Muscle of leg (tissue), 11 donors: ENCODE data around the gene ANKHD1. TPM values are rescaled to one million over a fixed set of nuclear protein-coding genes. Genes with fewer than 3 reads are reported as not detected.

Experiments used
- DNase-seq: peaks from one replicate; pipeline ENCODE4 v3.0.0; 2013
- H3K27ac ChIP-seq: one replicate; pipeline ENCODE4 v1.5.1; 2013; ENCODE audit warnings: mild to moderate bottlenecking, low read length, control low read depth
- H3K27me3 ChIP-seq: one replicate; pipeline ENCODE4 v1.6.1; 2013; ENCODE audit warnings: low read length; ENCODE audit not compliant: control insufficient read depth, insufficient read depth
- H3K36me3 ChIP-seq: one replicate; pipeline ENCODE4 v1.6.1; 2013; ENCODE audit warnings: low read length; ENCODE audit not compliant: control insufficient read depth, insufficient read depth
- H3K4me1 ChIP-seq: one replicate; pipeline ENCODE4 v1.6.1; 2013; ENCODE audit warnings: low read length; ENCODE audit not compliant: control insufficient read depth, insufficient read depth
- H3K4me3 ChIP-seq: one replicate; pipeline ENCODE4 v1.5.1; 2013; ENCODE audit warnings: low read length, control low read depth
- H3K9me3 ChIP-seq: replicated peaks from 2 replicates; pipeline ENCODE4 v1.6.1; 2013; ENCODE audit warnings: low read depth, low read length; ENCODE audit not compliant: control insufficient read depth
- WGBS: methylation state at CpG from one replicate; pipeline ENCODE4 v1.1.5; 2013; ENCODE audit warnings: missing lambda C conversion rate; ENCODE audit not compliant: insufficient coverage; 5-methylcytosine and 5-hydroxymethylcytosine counted together
- polyA plus RNA-seq, 8 donors: library from polyadenylated mRNA; unstranded; fragments of 120-200 nt; gene quantifications; one replicate each; pipeline versions ENCODE4 v1.2.1 to v1.2.3, GENCODE V29; 2013; ENCODE audit warnings: inconsistent platforms in 1 of 8, low replicate concordance in 1 of 8; ENCODE audit not compliant: insufficient read length in 8 of 8, insufficient read depth in 1 of 8
- total RNA-seq: library from RNA; stranded (reverse); fragments of 120-200 nt; gene quantifications from one replicate; pipeline ENCODE4 v1.2.4, GENCODE V29; 2013

ANKHD1 gene
- total and polyA plus RNA-seq, 9 donors, result 49.8 to 73.2 (median 59.6) TPM

DNA sequence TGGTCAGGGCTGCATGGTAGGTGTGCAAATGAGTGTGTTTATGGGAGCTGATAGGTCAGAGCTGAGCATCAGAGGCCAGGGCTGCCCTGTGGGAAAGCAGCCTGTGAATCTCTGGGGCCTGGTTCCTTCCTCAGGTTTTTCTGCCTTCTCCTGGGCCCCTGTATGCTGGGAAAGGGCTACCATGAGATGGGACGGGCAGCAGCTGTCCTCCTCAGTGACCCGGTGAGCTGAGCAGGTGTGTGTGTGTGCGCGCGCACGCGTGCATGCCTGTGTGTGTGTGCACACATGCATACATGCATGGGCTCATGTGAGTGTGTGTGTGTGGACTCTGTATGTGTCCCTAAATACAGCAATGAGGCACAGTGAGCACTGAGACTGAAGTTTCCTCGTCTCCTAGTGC lies 39.3 kb upstream of the ANKHD1 start:
- Histone ChIP-seq H3K27me3 (no peaks in the 10 kb centered on the region), H3K4me3 (no peak overlapping the region), H3K36me3 (no peaks in the 10 kb centered on the region), H3K9me3 (no peaks in the 10 kb centered on the region), H3K27ac (no peak overlapping the region), H3K4me1 (peaks cover 11% of the 10 kb centered on the region)
- DNase-seq, result no peak
- 87% methylated on average over 8 of the region's 8 CpGs for WGBS

DNA sequence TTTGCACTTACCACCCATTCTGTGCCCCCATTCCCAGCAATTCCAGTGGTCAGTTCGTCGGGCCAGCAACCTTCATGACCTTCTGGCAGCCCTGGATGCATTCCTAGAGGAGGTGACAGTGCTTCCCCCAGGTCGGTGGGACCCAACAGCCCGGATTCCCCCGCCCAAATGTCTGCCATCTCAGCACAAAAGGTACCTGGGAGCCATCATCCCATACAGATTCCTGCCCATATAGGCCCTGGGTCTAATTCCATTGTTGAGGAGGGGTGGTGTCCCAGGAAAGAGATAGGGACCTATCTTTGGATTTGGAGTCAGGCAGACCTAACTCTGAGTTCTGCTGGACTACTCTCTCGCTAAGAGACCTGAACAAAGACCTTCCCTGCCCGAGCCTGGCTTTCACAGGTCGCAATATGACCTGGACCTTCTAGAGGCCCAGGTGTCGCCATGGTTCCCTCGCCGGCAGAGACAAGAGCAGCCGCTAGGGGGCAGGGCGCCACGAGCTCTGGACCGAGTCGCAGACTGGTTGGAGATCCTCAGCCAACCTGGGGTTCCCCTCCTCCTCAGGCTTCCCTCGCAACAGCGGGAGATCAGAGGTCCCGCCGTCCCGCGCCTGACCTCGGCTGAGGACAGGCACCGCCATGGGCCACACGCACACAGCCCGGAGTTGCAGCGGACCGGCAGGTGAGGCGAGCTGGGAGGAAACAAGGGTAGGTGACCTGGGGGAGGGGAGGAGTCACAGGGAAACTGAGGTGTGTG lies 38.6 kb upstream of the ANKHD1 start:
- Histone ChIP-seq H3K9me3 (no peaks in the 10 kb centered on the region), H3K27ac (no peak overlapping the region), H3K27me3 (no peaks in the 10 kb centered on the region), H3K36me3 (no peaks in the 10 kb centered on the region), H3K4me1 (peaks cover 7% of the 10 kb centered on the region), H3K4me3 (no peak overlapping the region)
- peak; percentile 59 for DNase-seq
- 9% methylated on average over 22 of the region's 29 CpGs for WGBS

DNA sequence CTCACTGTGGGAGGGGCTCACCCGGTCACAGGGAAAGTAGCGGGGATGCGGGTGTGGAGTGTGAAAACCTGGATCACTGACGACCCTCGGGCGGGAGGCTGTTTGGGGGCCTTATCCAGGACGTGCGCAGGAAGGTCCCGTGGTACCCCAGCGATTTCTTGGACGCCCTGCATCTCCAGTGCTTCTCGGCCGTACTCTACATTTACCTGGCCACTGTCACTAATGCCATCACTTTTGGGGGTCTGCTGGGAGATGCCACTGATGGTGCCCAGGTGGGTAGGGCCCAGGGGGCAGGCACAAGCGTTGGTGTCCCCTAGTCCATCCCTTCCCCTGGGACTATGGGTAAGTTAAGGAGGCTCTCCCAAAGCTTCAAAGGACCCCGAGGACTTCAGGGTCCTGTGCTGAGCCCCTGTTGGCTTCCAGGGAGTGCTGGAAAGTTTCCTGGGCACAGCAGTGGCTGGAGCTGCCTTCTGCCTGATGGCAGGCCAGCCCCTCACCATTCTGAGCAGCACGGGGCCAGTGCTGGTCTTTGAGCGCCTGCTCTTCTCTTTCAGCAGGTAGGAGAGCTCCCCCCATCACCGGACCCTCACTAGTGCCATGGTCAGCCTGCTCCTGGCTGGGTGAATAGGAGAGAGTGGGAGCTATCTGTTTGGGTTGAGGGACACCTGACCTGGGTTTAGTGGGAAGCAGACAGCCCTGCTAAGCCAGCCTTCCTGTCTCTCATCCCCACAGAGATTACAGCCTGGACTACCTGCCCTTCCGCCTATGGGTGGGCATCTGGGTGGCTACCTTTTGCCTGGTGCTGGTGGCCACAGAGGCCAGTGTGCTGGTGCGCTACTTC lies 37.8 kb upstream of the ANKHD1 start:
- H3K36me3 ChIP-seq, result no peaks in the 10 kb centered on the region
- H3K27me3 ChIP-seq, result no peaks in the 10 kb centered on the region
- no peaks in the 10 kb centered on the region for H3K9me3 ChIP-seq
- 43% methylated on average over 12 of the region's 20 CpGs for WGBS
- no peak overlapping the region for H3K27ac ChIP-seq
- peaks cover 7% of the 10 kb centered on the region for H3K4me1 ChIP-seq
- no peak overlapping the region for H3K4me3 ChIP-seq
- no peak for DNase-seq

GRCh38 chr5:140364472-140364765 lies 37.2 kb upstream of the ANKHD1 start:
- Histone ChIP-seq H3K27me3 (no peaks in the 10 kb centered on the region), H3K9me3 (no peaks in the 10 kb centered on the region), H3K27ac (no peak overlapping the region), H3K4me1 (peaks cover 7% of the 10 kb centered on the region), H3K4me3 (no peak overlapping the region), H3K36me3 (no peaks in the 10 kb centered on the region)
- WGBS, result no CpG with 5 or more reads among the region's 3 CpGs
- no peak for DNase-seq

GRCh38 chr5:140365282-140365681 lies 36.4 kb upstream of the ANKHD1 start:
- H3K9me3 ChIP-seq, result no peaks in the 10 kb centered on the region
- peaks cover 7% of the 10 kb centered on the region for H3K4me1 ChIP-seq
- no peak for DNase-seq
- no peaks in the 10 kb centered on the region for H3K27me3 ChIP-seq
- no peak overlapping the region for H3K4me3 ChIP-seq
- no peaks in the 10 kb centered on the region for H3K36me3 ChIP-seq
- H3K27ac ChIP-seq, result no peak overlapping the region
- 100% methylated on average over 1 of the region's 3 CpGs for WGBS

DNA sequence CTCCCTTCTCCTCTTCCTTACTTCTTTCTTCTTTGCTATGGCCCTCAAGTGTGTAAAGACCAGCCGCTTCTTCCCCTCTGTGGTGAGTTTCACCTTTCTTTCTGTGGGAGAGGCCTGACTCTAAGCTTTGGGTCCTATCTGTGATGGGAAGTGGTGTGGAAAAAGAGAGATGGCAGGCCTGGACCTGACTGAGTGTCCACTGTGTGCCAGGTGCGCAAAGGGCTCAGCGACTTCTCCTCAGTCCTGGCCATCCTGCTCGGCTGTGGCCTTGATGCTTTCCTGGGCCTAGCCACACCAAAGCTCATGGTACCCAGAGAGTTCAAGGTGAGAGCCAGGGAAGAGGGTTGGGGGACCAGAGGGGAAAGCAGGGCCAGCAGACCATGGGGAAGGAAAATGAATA lies 35.7 kb upstream of the ANKHD1 start:
- WGBS, result 83% methylated on average over 3 of the region's 4 CpGs
- no peak overlapping the region for H3K27ac ChIP-seq
- H3K36me3 ChIP-seq, result no peaks in the 10 kb centered on the region
- no peaks in the 10 kb centered on the region for H3K27me3 ChIP-seq
- H3K4me3 ChIP-seq, result no peak overlapping the region
- no peak for DNase-seq
- H3K4me1 ChIP-seq, result peaks cover 7% of the 10 kb centered on the region
- no peaks in the 10 kb centered on the region for H3K9me3 ChIP-seq

DNA sequence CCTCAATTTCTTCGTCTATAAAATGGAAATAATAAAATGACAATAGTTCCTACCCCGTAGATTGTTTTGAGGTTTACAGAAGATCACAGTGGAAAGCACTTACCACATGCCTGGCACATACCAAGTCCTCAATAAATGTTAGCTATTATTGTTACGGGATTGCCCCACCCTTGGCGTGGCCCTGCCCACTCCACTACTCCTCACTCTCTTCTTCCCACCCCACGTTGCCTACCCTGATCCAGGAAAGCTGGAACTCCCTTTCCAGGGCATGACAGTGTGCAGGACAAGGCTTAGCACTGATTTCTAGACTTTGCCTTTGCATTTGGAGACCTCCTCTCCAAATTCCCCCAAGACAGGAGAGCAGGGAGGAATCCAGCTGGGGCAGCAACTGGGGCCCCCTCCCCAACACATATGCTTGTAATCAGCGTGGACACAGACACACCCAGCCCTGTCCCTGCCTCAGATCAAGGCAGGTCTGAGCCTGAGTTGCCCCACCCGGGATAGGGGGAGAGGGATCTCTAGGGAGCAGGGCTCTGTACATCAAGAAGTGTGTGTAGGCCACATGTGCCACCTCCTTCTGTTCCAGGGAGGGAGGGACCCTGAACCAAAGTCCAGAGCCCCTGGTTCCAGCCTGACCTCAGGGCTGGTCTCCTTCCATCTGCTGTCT lies 34.9 kb upstream of the ANKHD1 start:
- no peak overlapping the region for H3K4me3 ChIP-seq
- DNase-seq, result no peak
- H3K27ac ChIP-seq, result no peak overlapping the region
- peaks cover 7% of the 10 kb centered on the region for H3K4me1 ChIP-seq
- whole genome bisulfite sequencing, result 64% methylated on average over 4 of the region's 7 CpGs
- H3K36me3 ChIP-seq, result no peaks in the 10 kb centered on the region
- no peaks in the 10 kb centered on the region for H3K27me3 ChIP-seq
- no peaks in the 10 kb centered on the region for H3K9me3 ChIP-seq

DNA sequence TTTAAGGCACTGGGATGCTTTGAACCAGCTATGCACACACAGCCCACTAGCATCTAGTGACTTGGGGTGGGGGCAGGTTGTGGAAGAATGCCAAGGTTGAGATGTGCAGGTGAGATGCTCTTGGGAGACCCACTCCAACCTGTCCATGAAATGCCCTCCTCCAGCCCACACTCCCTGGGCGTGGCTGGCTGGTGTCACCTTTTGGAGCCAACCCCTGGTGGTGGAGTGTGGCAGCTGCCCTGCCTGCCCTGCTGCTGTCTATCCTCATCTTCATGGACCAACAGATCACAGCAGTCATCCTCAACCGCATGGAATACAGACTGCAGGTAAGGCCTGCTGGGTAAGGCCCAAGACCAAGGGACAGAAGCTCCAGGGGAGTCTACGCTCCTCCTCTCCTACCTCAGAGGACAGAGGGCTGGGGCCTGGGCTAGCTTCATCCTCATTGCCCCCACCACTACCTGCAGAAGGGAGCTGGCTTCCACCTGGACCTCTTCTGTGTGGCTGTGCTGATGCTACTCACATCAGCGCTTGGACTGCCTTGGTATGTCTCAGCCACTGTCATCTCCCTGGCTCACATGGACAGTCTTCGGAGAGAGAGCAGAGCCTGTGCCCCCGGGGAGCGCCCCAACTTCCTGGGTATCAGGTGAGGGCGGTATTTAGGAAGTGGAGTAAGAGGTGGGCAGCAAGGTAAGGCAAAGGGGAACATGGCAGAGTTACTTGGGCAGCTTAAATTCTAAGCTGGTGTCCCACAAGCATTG lies 34.2 kb upstream of the ANKHD1 start:
- H3K9me3 ChIP-seq, result no peaks in the 10 kb centered on the region
- no peaks in the 10 kb centered on the region for H3K36me3 ChIP-seq
- WGBS, result 86% methylated on average over 4 of the region's 8 CpGs
- H3K4me1 ChIP-seq, result peaks cover 7% of the 10 kb centered on the region
- no peak overlapping the region for H3K27ac ChIP-seq
- DNase-seq, result no peak
- no peak overlapping the region for H3K4me3 ChIP-seq
- H3K27me3 ChIP-seq, result no peaks in the 10 kb centered on the region

- no peak overlapping the region for H3K4me3 ChIP-seq
- H3K36me3 ChIP-seq, result no peaks in the 10 kb centered on the region
- H3K4me1 ChIP-seq, result peaks cover 3% of the 10 kb centered on the region
- no peaks in the 10 kb centered on the region for H3K27me3 ChIP-seq
- no peak overlapping the region for H3K27ac ChIP-seq
- H3K9me3 ChIP-seq, result no peaks in the 10 kb centered on the region
- no peak for DNase-seq
- WGBS, result no CpG with 5 or more reads among the region's 3 CpGs
Measured at GRCh38 chr5:140371356-140372151, 30.1 kb upstream of the ANKHD1 start.
